Activated T-helper 1 cell treated with anti-CD3 and anti-CD28 coated beads, Interleukin-12 subunit alpha, Interleukin-12 subunit beta, Interleukin-2, Interleukin-4 antibody, amounts not matched to agents 30 ng/mL and 10 ng/mL and 1 ng/mL, durations not matched to agents 14 hours and 24 hours and 36 hours (primary cell): ENCODE data around the gene CLIC4. TPM values are rescaled to one million over a fixed set of nuclear protein-coding genes. Genes with fewer than 3 reads are reported as not detected.
"Not testable (repeated sequence)": the region's sequence is repeated elsewhere in the genome, so short reads cannot be mapped to it uniquely, and the experiment has no call there.

Experiments
- DNase-seq: peaks from one replicate; pipeline ENCODE4 v3.0.0; 2021; ENCODE audit warnings: low spot score
- H3K27ac Mint-ChIP-seq: one replicate; pipeline ENCODE4 v1.8.0; 2021; ENCODE audit warnings: mild to moderate bottlenecking, mixed read lengths
- H3K27me3 Mint-ChIP-seq: one replicate; pipeline ENCODE4 v1.8.0; 2022; ENCODE audit warnings: mild to moderate bottlenecking, moderate library complexity, mixed read lengths; ENCODE audit not compliant: insufficient read depth
- H3K36me3 Mint-ChIP-seq: one replicate; pipeline ENCODE4 v1.8.0; 2021; ENCODE audit warnings: low read depth, mixed read lengths
- H3K4me1 Mint-ChIP-seq: one replicate; pipeline ENCODE4 v1.8.0; 2021; ENCODE audit warnings: low read depth, mixed read lengths
- H3K4me3 Mint-ChIP-seq: one replicate; pipeline ENCODE4 v1.8.0; 2021; ENCODE audit warnings: mild to moderate bottlenecking, moderate library complexity, mixed read lengths
- H3K9me3 Mint-ChIP-seq: one replicate; pipeline ENCODE4 v1.8.0; 2021; ENCODE audit warnings: mixed read lengths
- intact Hi-C: fragments of 100-400 bp; cut with micrococcal nuclease; formaldehyde crosslinking; loops from one replicate; pipeline ENCODE4 v1.15.1; 2024
- total RNA-seq: library from RNA; stranded (reverse); gene quantifications from 2 replicates; pipeline ENCODE4 v1.2.3, GENCODE V29; 2022

The CLIC4 gene
- total RNA-seq, 1 donor from 2014 or later = 16.8 TPM

- H3K27me3 Mint-ChIP-seq = peaks cover 2% of the 10 kb centered on the region
- H3K27ac Mint-ChIP-seq = no peak overlapping the region
- no peak for DNase-seq
- no peaks in the 10 kb centered on the region for H3K9me3 Mint-ChIP-seq
- peaks cover 3% of the 10 kb centered on the region for H3K4me1 Mint-ChIP-seq
- intact Hi-C loops = no loop called here
- H3K4me3 Mint-ChIP-seq = no peak overlapping the region
- no peaks in the 10 kb centered on the region for H3K36me3 Mint-ChIP-seq
Observed at GRCh38 chr1:24775916-24776315, 30.7 kb downstream of the CLIC4 start.

DNA sequence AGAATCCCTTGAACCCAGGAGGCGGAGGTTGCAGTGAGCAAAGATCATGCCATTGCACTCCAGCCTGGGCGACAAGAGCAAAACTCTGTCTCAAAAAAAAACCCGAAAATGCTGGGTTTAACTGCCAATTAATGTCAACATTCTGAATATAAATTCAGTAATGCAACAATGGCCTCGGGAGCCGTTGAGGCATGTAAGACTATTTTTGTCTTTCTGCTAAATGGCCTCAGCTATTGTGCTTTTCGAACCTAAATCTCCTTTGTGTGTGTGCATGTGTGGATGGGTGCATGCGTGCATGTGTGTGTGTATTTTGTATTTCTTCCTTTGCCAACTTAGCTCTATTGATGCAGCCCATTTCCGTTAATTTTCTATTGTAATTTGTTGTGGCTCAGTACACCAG lies 31.6 kb downstream of the CLIC4 start:
- Mint-ChIP-seq H3K27ac (no peak overlapping the region), H3K4me1 (no peaks in the 10 kb centered on the region), H3K36me3 (no peaks in the 10 kb centered on the region), H3K4me3 (no peak overlapping the region), H3K27me3 (peaks cover 2% of the 10 kb centered on the region), H3K9me3 (no peaks in the 10 kb centered on the region)
- intact Hi-C loops = no loop called here
- DNase-seq = no peak

GRCh38 chr1:24778141-24778540 lies 32.9 kb downstream of the CLIC4 start:
- Mint-ChIP-seq H3K27me3 (no peaks in the 10 kb centered on the region), H3K4me3 (no peak overlapping the region), H3K36me3 (no peaks in the 10 kb centered on the region), H3K9me3 (no peaks in the 10 kb centered on the region), H3K4me1 (no peaks in the 10 kb centered on the region), H3K27ac (no peak overlapping the region)
- no peak for DNase-seq
- intact Hi-C loops = no loop called here

DNA sequence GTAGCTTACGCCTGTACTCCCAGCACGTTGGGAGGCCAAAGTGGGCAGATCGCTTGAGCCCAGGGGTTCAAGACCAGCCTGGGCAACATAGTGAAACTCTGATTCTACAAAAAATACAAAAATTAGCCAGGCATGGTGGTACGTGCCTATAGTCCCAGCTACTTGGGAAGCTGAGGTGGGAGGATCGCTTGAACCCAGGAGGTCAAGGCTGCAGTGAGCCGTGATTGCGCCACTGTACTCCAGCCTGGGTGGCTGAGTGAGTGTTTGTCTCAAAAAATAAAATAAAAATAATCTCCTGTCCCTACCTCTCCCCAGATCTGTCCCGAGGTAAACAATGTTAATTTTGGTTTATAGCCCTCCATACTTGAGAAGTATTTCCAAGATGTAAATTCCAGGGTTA lies 34.0 kb downstream of the CLIC4 start:
- H3K36me3 Mint-ChIP-seq = not testable (repeated sequence)

DNA sequence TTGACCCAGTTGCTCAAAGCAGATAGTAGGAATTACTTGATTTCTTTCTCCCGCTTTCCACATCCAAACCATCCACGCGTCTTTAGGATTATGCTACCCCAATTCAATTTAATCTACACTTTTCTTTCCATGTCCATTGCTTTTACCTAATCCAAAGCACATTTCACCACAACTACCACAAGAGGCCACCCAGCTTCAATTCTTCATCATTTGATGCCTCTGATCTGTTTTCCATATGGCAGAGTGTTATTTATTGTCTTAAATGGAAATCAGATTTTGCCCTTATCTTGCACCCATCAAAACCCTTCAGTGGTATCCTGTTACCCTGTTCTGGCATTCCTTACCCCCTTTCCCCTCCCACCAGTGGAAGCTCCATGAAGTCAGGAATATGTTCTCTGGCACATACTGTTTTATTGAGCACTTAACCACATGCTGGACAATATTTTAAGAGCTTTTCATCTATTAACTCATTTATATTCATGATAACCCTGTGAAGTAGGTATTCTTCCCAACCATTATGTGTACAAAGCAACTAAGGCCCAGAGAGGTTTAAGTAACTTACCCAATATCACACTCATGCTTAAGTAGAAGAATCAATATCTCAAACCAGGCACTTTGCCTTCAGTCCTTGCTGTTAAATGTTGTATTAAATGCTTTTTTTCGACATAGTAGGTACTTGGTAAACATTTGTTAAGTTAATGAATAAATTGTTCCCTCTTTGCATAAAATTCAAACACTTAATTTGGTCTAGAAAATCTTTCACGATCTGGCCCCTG lies 34.6 kb downstream of the CLIC4 start:
- H3K36me3 Mint-ChIP-seq = peaks cover 2% of the 10 kb centered on the region
- H3K4me3 Mint-ChIP-seq = no peak overlapping the region
- no peaks in the 10 kb centered on the region for H3K27me3 Mint-ChIP-seq
- H3K4me1 Mint-ChIP-seq = no peaks in the 10 kb centered on the region
- H3K9me3 Mint-ChIP-seq = no peaks in the 10 kb centered on the region
- no peak overlapping the region for H3K27ac Mint-ChIP-seq
- DNase-seq = no peak
- intact Hi-C loops = no loop called here

More for the DNA sequence above, 34.0 kb downstream of the CLIC4 start:
- H3K4me1 Mint-ChIP-seq, H3K9me3 Mint-ChIP-seq, H3K27ac Mint-ChIP-seq, H3K4me3 Mint-ChIP-seq, intact Hi-C loops, DNase-seq, H3K27me3 Mint-ChIP-seq: not testable (repeated sequence)

DNA sequence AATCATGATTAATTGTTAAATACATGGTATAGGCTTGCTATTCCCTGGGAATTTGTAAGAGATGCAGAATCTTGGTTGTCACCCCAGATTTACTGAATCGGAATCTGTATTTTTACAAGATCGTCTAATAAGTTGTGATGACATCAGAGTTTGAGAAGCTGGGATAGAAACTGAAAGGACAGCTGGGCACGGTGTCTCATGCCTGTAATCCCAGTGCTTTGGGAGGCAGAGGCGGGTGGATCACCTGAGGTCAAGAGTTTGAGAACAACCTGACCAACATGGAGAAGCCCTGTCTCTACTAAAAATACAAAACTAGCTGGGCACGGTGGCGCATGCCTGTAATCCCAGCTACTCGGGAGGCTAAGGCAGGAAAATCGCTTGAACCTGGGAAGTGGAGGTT lies 35.4 kb downstream of the CLIC4 start:
- H3K4me1 Mint-ChIP-seq, intact Hi-C loops, H3K4me3 Mint-ChIP-seq, H3K36me3 Mint-ChIP-seq, DNase-seq, H3K9me3 Mint-ChIP-seq, H3K27me3 Mint-ChIP-seq, H3K27ac Mint-ChIP-seq: not testable (repeated sequence)

- no peaks in the 10 kb centered on the region for H3K27me3 Mint-ChIP-seq
- no peak overlapping the region for H3K27ac Mint-ChIP-seq
- no peak for DNase-seq
- H3K36me3 Mint-ChIP-seq = peaks cover 2% of the 10 kb centered on the region
- H3K9me3 Mint-ChIP-seq = no peaks in the 10 kb centered on the region
- H3K4me3 Mint-ChIP-seq = no peak overlapping the region
- H3K4me1 Mint-ChIP-seq = peaks cover 3% of the 10 kb centered on the region
- intact Hi-C loops = no loop called here
Observed at GRCh38 chr1:24782689-24783088, 37.4 kb downstream of the CLIC4 start.

GRCh38 chr1:24783713-24784112 lies 38.5 kb downstream of the CLIC4 start:
- H3K27ac Mint-ChIP-seq = no peak overlapping the region
- no peak overlapping the region for H3K4me3 Mint-ChIP-seq
- no peaks in the 10 kb centered on the region for H3K9me3 Mint-ChIP-seq
- no peak for DNase-seq
- intact Hi-C loops = no loop called here
- H3K27me3 Mint-ChIP-seq = no peaks in the 10 kb centered on the region
- peaks cover 2% of the 10 kb centered on the region for H3K36me3 Mint-ChIP-seq
- H3K4me1 Mint-ChIP-seq = peaks cover 3% of the 10 kb centered on the region

- Mint-ChIP-seq H3K4me3 (no peak overlapping the region), H3K36me3 (peaks cover 2% of the 10 kb centered on the region), H3K27ac (no peak overlapping the region), H3K27me3 (no peaks in the 10 kb centered on the region), H3K9me3 (no peaks in the 10 kb centered on the region), H3K4me1 (peaks cover 3% of the 10 kb centered on the region)
- DNase-seq = no peak
- intact Hi-C loops = no loop called here
Observed at GRCh38 chr1:24786191-24786590, 40.9 kb downstream of the CLIC4 start.

DNA sequence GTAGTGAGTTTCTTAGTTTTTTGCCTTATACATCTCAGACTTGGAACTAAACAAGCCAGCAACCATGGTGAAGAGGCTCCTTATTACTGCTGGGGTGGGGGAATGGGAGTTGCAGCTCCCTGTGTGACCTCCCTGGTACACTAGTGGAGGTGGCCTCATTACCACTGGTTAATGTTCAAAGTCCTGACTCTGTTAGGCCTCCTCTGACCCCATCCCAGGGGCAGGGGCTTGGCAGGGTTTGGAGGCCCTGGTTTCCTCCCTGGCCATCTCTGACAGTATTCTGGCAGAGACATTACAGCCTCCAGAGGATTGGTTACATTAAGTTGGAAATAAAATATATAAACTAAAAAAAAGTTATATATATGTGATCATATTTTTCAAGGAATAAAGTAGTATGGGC lies 45.2 kb downstream of the CLIC4 start:
- Mint-ChIP-seq H3K9me3 (no peaks in the 10 kb centered on the region), H3K36me3 (no peaks in the 10 kb centered on the region), H3K27me3 (peaks cover 2% of the 10 kb centered on the region), H3K4me3 (no peak overlapping the region), H3K4me1 (no peaks in the 10 kb centered on the region), H3K27ac (no peak overlapping the region)
- no peak for DNase-seq
- intact Hi-C loops = no loop called here

- no peak for DNase-seq
- Mint-ChIP-seq H3K9me3 (peaks cover 5% of the 10 kb centered on the region), H3K4me1 (no peaks in the 10 kb centered on the region), H3K27me3 (peaks cover 2% of the 10 kb centered on the region), H3K4me3 (no peak overlapping the region), H3K27ac (no peak overlapping the region), H3K36me3 (peaks cover 4% of the 10 kb centered on the region)
- intact Hi-C loops = no loop called here
Observed at GRCh38 chr1:24793447-24794129, 48.3 kb downstream of the CLIC4 start.

GRCh38 chr1:24794130-24794502 lies 48.9 kb downstream of the CLIC4 start:
- intact Hi-C loops, H3K36me3 Mint-ChIP-seq, H3K27me3 Mint-ChIP-seq, H3K4me1 Mint-ChIP-seq, H3K27ac Mint-ChIP-seq, H3K4me3 Mint-ChIP-seq, H3K9me3 Mint-ChIP-seq, DNase-seq: not testable (repeated sequence)

- no peak overlapping the region for H3K27ac Mint-ChIP-seq
- peaks cover 5% of the 10 kb centered on the region for H3K36me3 Mint-ChIP-seq
- no peak overlapping the region for H3K4me3 Mint-ChIP-seq
- DNase-seq = no peak
- H3K27me3 Mint-ChIP-seq = peaks cover 2% of the 10 kb centered on the region
- intact Hi-C loops = no loop called here
- H3K9me3 Mint-ChIP-seq = peaks cover 5% of the 10 kb centered on the region
- no peaks in the 10 kb centered on the region for H3K4me1 Mint-ChIP-seq
Observed at GRCh38 chr1:24795236-24795635, 50.0 kb downstream of the CLIC4 start.
